CD14-positive monocyte (primary cell): ENCODE measurements around the gene EIF4H. TPM values are rescaled to one million over a fixed set of nuclear protein-coding genes. Genes with fewer than 3 reads are reported as not detected.

Experiments used
- DNase-seq, 3 donors: peaks; one replicate each; pipeline ENCODE4 v3.0.0-alpha.2; 2011 to 2022
- H2AFZ ChIP-seq: 2 replicates; pipeline ENCODE4 v1.6.0; 2012; ENCODE audit warnings: mild to moderate bottlenecking, low read depth, low read length, inconsistent platforms; ENCODE audit not compliant: insufficient read depth, poor library complexity, severe bottlenecking
- H3K27ac ChIP-seq, 2 donors: 1 replicate in 1 of 2; 2 replicates in 1 of 2; pipeline ENCODE4 v1.5.1; 2012 to 2013; ENCODE audit warnings: low read length in 2 of 2, control low read depth in 1 of 2, inconsistent platforms in 1 of 2, low read depth in 1 of 2, mild to moderate bottlenecking in 1 of 2
- H3K27me3 ChIP-seq, 2 donors: one replicate each; pipeline versions ENCODE4 v1.6.0 to v1.6.1; 2011 to 2013; ENCODE audit warnings: low read length in 2 of 2; ENCODE audit not compliant: control insufficient read depth in 2 of 2, insufficient read depth in 2 of 2
- H3K36me3 ChIP-seq, 2 donors: replicated peaks in 1 of 2; 1 replicate in 1 of 2; 2 replicates in 1 of 2; pipeline versions ENCODE4 v1.5.1 to v1.6.1; 2012 to 2013; ENCODE audit warnings: low read length in 2 of 2, control low read depth in 1 of 2, inconsistent platforms in 1 of 2, mild to moderate bottlenecking in 1 of 2; ENCODE audit not compliant: insufficient read depth in 2 of 2, control insufficient read depth in 1 of 2
- H3K4me1 ChIP-seq, 2 donors: 1 replicate in 1 of 2; 2 replicates in 1 of 2; pipeline versions ENCODE4 v1.5.1 to v1.6.1; 2012 to 2013; ENCODE audit warnings: low read length in 2 of 2, control low read depth in 1 of 2, inconsistent platforms in 1 of 2, mild to moderate bottlenecking in 1 of 2, moderate library complexity in 1 of 2; ENCODE audit not compliant: insufficient read depth in 2 of 2, control insufficient read depth in 1 of 2
- H3K4me2 ChIP-seq: replicated peaks from 2 replicates; pipeline ENCODE3; 2012; ENCODE audit warnings: low read length, moderate library complexity, mild to moderate bottlenecking; ENCODE audit not compliant: poor library complexity, severe bottlenecking; ENCODE audit errors: extremely low read depth
- H3K4me3 ChIP-seq, 3 experiments: fragments of 200-600 bp in 1 of 3; sonication (generic) in 1 of 3; replicated peaks in 1 of 3; 1 replicate in 2 of 3; 2 replicates in 1 of 3; pipeline ENCODE4 v1.5.1; 2011 to 2013; ENCODE audit warnings: low read length in 3 of 3, mild to moderate bottlenecking in 3 of 3, control low read depth in 2 of 3, low read depth in 2 of 3, inconsistent platforms in 1 of 3, moderate library complexity in 1 of 3
- H3K79me2 ChIP-seq: 2 replicates; pipeline ENCODE4 v1.6.0; 2012; ENCODE audit warnings: mild to moderate bottlenecking, control low read depth, inconsistent platforms, low read length, moderate library complexity; ENCODE audit not compliant: insufficient read depth
- H3K9ac ChIP-seq: 2 replicates; pipeline ENCODE4 v1.6.0; 2017; ENCODE audit warnings: low read length, mild to moderate bottlenecking; ENCODE audit not compliant: insufficient read depth, poor library complexity, severe bottlenecking
- H3K9me3 ChIP-seq, 2 donors: replicated peaks in 1 of 2; 1 replicate in 1 of 2; 2 replicates in 1 of 2; pipeline versions ENCODE4 v1.5.1 to v1.6.1; 2012 to 2013; ENCODE audit warnings: low read length in 2 of 2, control low read depth in 1 of 2; ENCODE audit not compliant: control insufficient read depth in 1 of 2, insufficient read depth in 1 of 2
- H4K20me1 ChIP-seq: 2 replicates; pipeline ENCODE4 v1.6.0; 2012; ENCODE audit warnings: mild to moderate bottlenecking, low read length, control low read depth, moderate library complexity; ENCODE audit not compliant: insufficient read depth
- H3K27ac Mint-ChIP-seq, 7 donors: one replicate each; pipeline ENCODE4 v1.8.0; 2020; ENCODE audit warnings: mild to moderate bottlenecking in 7 of 7, mixed read lengths in 7 of 7, moderate library complexity in 6 of 7, inconsistent platforms in 2 of 7
- H3K27me3 Mint-ChIP-seq, 3 donors: one replicate each; pipeline ENCODE4 v1.8.0; 2021 to 2022; ENCODE audit warnings: low read depth in 3 of 3, mild to moderate bottlenecking in 3 of 3, mixed read lengths in 3 of 3, moderate library complexity in 3 of 3, inconsistent platforms in 1 of 3
- H3K36me3 Mint-ChIP-seq, 2 donors: one replicate each; pipeline ENCODE4 v1.8.0; 2020; ENCODE audit warnings: mixed read lengths in 2 of 2, inconsistent platforms in 1 of 2, mild to moderate bottlenecking in 1 of 2
- H3K4me1 Mint-ChIP-seq: one replicate; pipeline ENCODE4 v1.8.0; 2020; ENCODE audit warnings: mild to moderate bottlenecking, mixed read lengths
- H3K4me3 Mint-ChIP-seq, 2 donors: one replicate each; pipeline ENCODE4 v1.8.0; 2020; ENCODE audit warnings: mild to moderate bottlenecking in 2 of 2, mixed read lengths in 2 of 2, moderate library complexity in 1 of 2
- H3K9me3 Mint-ChIP-seq, 7 donors: one replicate each; pipeline ENCODE4 v1.8.0; 2020 to 2022; ENCODE audit warnings: mixed read lengths in 7 of 7, mild to moderate bottlenecking in 6 of 7, moderate library complexity in 6 of 7, inconsistent platforms in 2 of 7
- CTCF ChIP-seq: fragments of 200-600 bp; IDR thresholded peaks from one replicate; pipeline ENCODE4 v1.8.0; 2022; ENCODE audit warnings: antibody characterized with exemption, mild to moderate bottlenecking
- WGBS: methylation state at CpG from one replicate; pipeline ENCODE4 v1.1.5; 2013; ENCODE audit warnings: missing lambda C conversion rate; ENCODE audit not compliant: insufficient coverage; 5-methylcytosine and 5-hydroxymethylcytosine counted together
- intact Hi-C, 2 donors: fragments of 100-400 bp; cut with micrococcal nuclease; formaldehyde crosslinking; loops; one replicate each; pipeline versions ENCODE4 v1.15.0 to v1.15.1; 2023
- polyA plus RNA-seq, 3 donors: library from polyadenylated mRNA; depleted of rRNA in 1 of 3; unstranded in 2 of 3; stranded (reverse) in 1 of 3; fragments of 300-500 nt in 2 of 3; fragments of >200 nt in 1 of 3; fragmentation: Illumina TruSeq in 2 of 3; gene quantifications; 1 replicate in 2 of 3; 2 replicates in 1 of 3; pipeline ENCODE4 v1.2.3, GENCODE V29; 2012 to 2021

EIF4H gene
- polyA plus RNA-seq, 3 donors = 162 to 234 (median 206) TPM

GRCh38 chr7:74215921-74216320, 41.8 kb downstream of the EIF4H start:
- intact Hi-C loops = loop anchor here in 1 of 2 donors (2.0 kb wide), 1 partner anchor 15 kb away; no protein-coding TSS in a partner anchor

DNA sequence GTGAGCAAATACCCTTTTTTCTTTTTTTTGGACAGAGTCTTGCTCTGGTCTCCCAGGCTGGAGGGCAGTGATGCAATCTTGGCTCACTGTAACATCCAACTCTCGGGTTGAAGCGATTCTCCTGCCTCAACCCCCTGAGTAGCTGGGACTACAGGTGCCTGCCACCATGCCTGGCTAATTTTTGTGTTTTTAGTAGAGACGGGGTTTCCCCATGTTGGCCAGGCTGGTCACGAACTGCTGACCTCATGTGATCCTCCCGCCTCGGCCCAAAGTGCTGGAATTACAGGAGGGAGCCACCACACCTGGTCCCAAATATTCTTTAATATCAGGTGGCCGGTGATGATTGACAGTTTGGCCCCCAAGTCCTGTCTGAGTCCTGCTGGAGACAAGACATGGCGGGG, 42.2 kb downstream of the EIF4H start:
- H3K27ac Mint-ChIP-seq = peak overlapping the region; percentile 87 to 96 (median 94)
- Histone ChIP-seq H4K20me1 (peaks cover 65% of the 10 kb centered on the region), H2AFZ (no peak overlapping the region), H3K36me3 (peaks cover 42 to 52% of the 10 kb centered on the region in 2 donors), H3K4me2 (peak overlapping the region; percentile 38), H3K9me3 (no peaks in the 10 kb centered on the region), H3K4me3 (peak overlapping the region in 1 of 3 experiments; percentile 41), H3K79me2 (peaks cover 90% of the 10 kb centered on the region), H3K27me3 (no peaks in the 10 kb centered on the region), H3K9ac (no peak overlapping the region), H3K27ac (peak overlapping the region; percentile 85 to 94), H3K4me1 (peaks cover 78 to 87% of the 10 kb centered on the region in 2 donors)
- peaks cover 78% of the 10 kb centered on the region for H3K4me1 Mint-ChIP-seq
- no peak overlapping the region for H3K4me3 Mint-ChIP-seq
- peaks cover 33 to 71% of the 10 kb centered on the region in 2 donors for H3K36me3 Mint-ChIP-seq
- intact Hi-C loops = loop anchor here in 1 of 2 donors (2.0 kb wide), 1 partner anchor 14 kb away; no protein-coding TSS in a partner anchor
- H3K9me3 Mint-ChIP-seq = no peaks in the 10 kb centered on the region
- WGBS = 39% methylated on average over 6 of the region's 8 CpGs
- TF ChIP-seq CTCF = no peak
- DNase-seq = peak in 2 of 3 donors; percentile 22 to 36
- no peaks in the 10 kb centered on the region for H3K27me3 Mint-ChIP-seq

More at GRCh38 chr7:74215921-74216320, 41.8 kb downstream of the EIF4H start:
- H3K27ac Mint-ChIP-seq = peak overlapping the region; percentile 87 to 96 (median 94)
- Histone ChIP-seq H3K9ac (no peak overlapping the region), H3K36me3 (peaks cover 40 to 48% of the 10 kb centered on the region in 2 donors), H3K79me2 (peaks cover 92% of the 10 kb centered on the region), H3K27me3 (no peaks in the 10 kb centered on the region), H3K4me3 (peak overlapping the region in 1 of 3 experiments; percentile 41), H3K4me1 (peaks cover 78 to 86% of the 10 kb centered on the region in 2 donors), H3K4me2 (peak overlapping the region; percentile 38), H3K9me3 (no peaks in the 10 kb centered on the region), H2AFZ (no peak overlapping the region), H3K27ac (peak overlapping the region; percentile 85 to 94), H4K20me1 (peaks cover 63% of the 10 kb centered on the region)
- H3K9me3 Mint-ChIP-seq = no peaks in the 10 kb centered on the region
- no peaks in the 10 kb centered on the region for H3K27me3 Mint-ChIP-seq
- H3K4me3 Mint-ChIP-seq = peak overlapping the region in 1 of 2 donors; percentile 30
- peaks cover 78% of the 10 kb centered on the region for H3K4me1 Mint-ChIP-seq
- WGBS = 73% methylated on average over 10 of the region's 15 CpGs
- DNase-seq = no peak
- TF ChIP-seq CTCF = no peak
- H3K36me3 Mint-ChIP-seq = peaks cover 33 to 68% of the 10 kb centered on the region in 2 donors
